Daoy (cell line): Measurements from ENCODE around the gene SWSAP1. TPM values are rescaled to one million over a fixed set of nuclear protein-coding genes. Genes with fewer than 3 reads are reported as not detected.
A peak's percentile ranks its signal among the peaks of the same experiment; 100 is the strongest.

ENCODE experiments used
- DNase-seq: peaks from one replicate; pipeline ENCODE4 v3.0.0-alpha.2; 2015; ENCODE audit warnings: low read depth
- total RNA-seq: library from RNA; depleted of rRNA; stranded (reverse); fragments of >200 nt; shearing (Covaris generic); gene quantifications from 2 replicates; pipeline ENCODE4 v1.2.3, GENCODE V29; 2014

Gene SWSAP1
- total RNA-seq, 1 experiment from 2014 or later = 1.4 TPM

GRCh38 chr19:11355160-11356073 lies 19.0 kb upstream of the SWSAP1 start, which contains the start of gene PLPPR2:
TSS of gene PLPPR2 (plus strand) at chr19:11355432. CDS start at chr19:11357674, 2,242 bp downstream.
- DNase-seq = peak; percentile 91

- no peak for DNase-seq
Observed at GRCh38 chr19:11356074-11356397, 18.4 kb upstream of the SWSAP1 start.

- no peak for DNase-seq
Observed at GRCh38 chr19:11356676-11357550, 17.6 kb upstream of the SWSAP1 start.

- DNase-seq = no peak
Observed at GRCh38 chr19:11359421-11359820, 15.0 kb upstream of the SWSAP1 start.

- no peak for DNase-seq
Observed at GRCh38 chr19:11361037-11361770, 13.3 kb upstream of the SWSAP1 start.

GRCh38 chr19:11361771-11362731 lies 12.4 kb upstream of the SWSAP1 start:
- DNase-seq = no peak

- DNase-seq = no peak
Observed at GRCh38 chr19:11363881-11364280, 10.6 kb upstream of the SWSAP1 start.

- no peak for DNase-seq
Observed at GRCh38 chr19:11364296-11364904, 10.1 kb upstream of the SWSAP1 start.

- DNase-seq = no peak
Observed at GRCh38 chr19:11364935-11365334, 9.5 kb upstream of the SWSAP1 start.

GRCh38 chr19:11365557-11366117 lies 8.8 kb upstream of the SWSAP1 start:
- no peak for DNase-seq

GRCh38 chr19:11367528-11367927 lies 6.9 kb upstream of the SWSAP1 start:
- DNase-seq = no peak

- no peak for DNase-seq
Observed at GRCh38 chr19:11370744-11371143, 3.7 kb upstream of the SWSAP1 start.

- DNase-seq = peak; percentile 65
Observed at GRCh38 chr19:11373166-11373884, 1.1 kb upstream of the SWSAP1 start.

GRCh38 chr19:11373885-11374432 lies 507 bp upstream of the SWSAP1 start:
- no peak for DNase-seq

GRCh38 chr19:11375143-11375948 lies 880 bp downstream of the SWSAP1 start:
- no peak for DNase-seq

GRCh38 chr19:11377237-11377636 lies 2.8 kb downstream of the SWSAP1 start:
- peak; percentile 84 for DNase-seq

- no peak for DNase-seq
Observed at GRCh38 chr19:11377756-11378155, 3.3 kb downstream of the SWSAP1 start.
